Measurements from ENCODE around the gene EEF1A2. TPM values are rescaled to one million over a fixed set of nuclear protein-coding genes. Genes with fewer than 3 reads are reported as not detected.

EEF1A2 gene
- 1 to 10 TPM; 1.3 to 1.8 TPM for total RNA-seq
- long read RNA-seq = 0 reads

- ATAC-seq (peak; percentile 33), DNase-seq (peak in 1 of 2 donors; percentile 36)
- intact Hi-C loops (cut with DNase I, micrococcal nuclease) = no loop called here
Measured at GRCh38 chr20:63498960-63499337, at the start of gene EEF1A2. Gene EEF1A2 (minus strand): TSS chr20:63499083. CDS start chr20:63497763, 1,320 bp downstream.

GRCh38 chr20:63548542-63548941 lies 49.7 kb upstream of the EEF1A2 start:
- no peak for DNase-seq
- no peak for ATAC-seq

GRCh38 chr20:63547725-63548480 lies 49.0 kb upstream of the EEF1A2 start, which contains the start of gene SRMS:
Gene SRMS (minus strand): TSS chr20:63547749. CDS start chr20:63547463, 286 bp downstream.
- peak; percentile 33 for ATAC-seq
- intact Hi-C loops (cut with DNase I, micrococcal nuclease) = no loop called here
- DNase-seq = peak in 1 of 2 donors; percentile 34

More at GRCh38 chr20:63548542-63548941, 49.7 kb upstream of the EEF1A2 start:
- intact Hi-C loops (cut with DNase I, micrococcal nuclease) = no loop called here

GRCh38 chr20:63546956-63547724 lies 48.3 kb upstream of the EEF1A2 start:
- no peak for ATAC-seq
- DNase-seq = peak in 1 of 2 donors; percentile 14
- intact Hi-C loops (cut with DNase I, micrococcal nuclease) = no loop called here

- ATAC-seq (no peak), DNase-seq (peak in 1 of 2 donors; percentile 45)
- intact Hi-C loops (cut with DNase I, micrococcal nuclease) = no loop called here
Measured at GRCh38 chr20:63546256-63546955, 47.5 kb upstream of the EEF1A2 start.

GRCh38 chr20:63545814-63546213 lies 46.9 kb upstream of the EEF1A2 start:
- intact Hi-C loops (cut with DNase I, micrococcal nuclease) = no loop called here
- ATAC-seq = peak; percentile 31
- peak in 1 of 2 donors; percentile 63 for DNase-seq

- intact Hi-C loops (cut with DNase I, micrococcal nuclease) = no loop called here
- peak; percentile 76 for ATAC-seq
- peak; percentile 80 to 94 for DNase-seq
Measured at GRCh38 chr20:63544958-63545516, 46.2 kb upstream of the EEF1A2 start.

GRCh38 chr20:63544241-63544957 lies 45.5 kb upstream of the EEF1A2 start:
- DNase-seq = peak in 1 of 2 donors; percentile 38

GRCh38 chr20:63543733-63544132 lies 44.9 kb upstream of the EEF1A2 start:
- intact Hi-C loops (cut with DNase I, micrococcal nuclease) = no loop called here
- ATAC-seq (no peak), DNase-seq (no peak)

More at GRCh38 chr20:63544241-63544957, 45.5 kb upstream of the EEF1A2 start:
- peak; percentile 14 for ATAC-seq
- intact Hi-C loops (cut with DNase I, micrococcal nuclease) = no loop called here

- intact Hi-C loops (cut with DNase I, micrococcal nuclease) = no loop called here
- DNase-seq (peak in 1 of 2 donors; percentile 11), ATAC-seq (no peak)
Measured at GRCh38 chr20:63543131-63543530, 44.2 kb upstream of the EEF1A2 start.

- intact Hi-C loops (cut with DNase I, micrococcal nuclease) = no loop called here
- ATAC-seq = no peak
Measured at GRCh38 chr20:63542696-63543095, 43.8 kb upstream of the EEF1A2 start.

GRCh38 chr20:63542031-63542559 lies 43.2 kb upstream of the EEF1A2 start:
- ATAC-seq (peak; percentile 36), DNase-seq (peak; percentile 85 to 86)
- intact Hi-C loops (cut with DNase I, micrococcal nuclease) = no loop called here

More at GRCh38 chr20:63542696-63543095, 43.8 kb upstream of the EEF1A2 start:
- DNase-seq = peak in 1 of 2 donors; percentile 26

- intact Hi-C loops (cut with DNase I, micrococcal nuclease) = no loop called here
- DNase-seq = peak in 1 of 2 donors; percentile 22
Measured at GRCh38 chr20:63541371-63541770, 42.5 kb upstream of the EEF1A2 start.

GRCh38 chr20:63540417-63541186 lies 41.7 kb upstream of the EEF1A2 start:
- peak in 1 of 2 donors; percentile 26 for DNase-seq
- no peak for ATAC-seq
- intact Hi-C loops (cut with DNase I, micrococcal nuclease) = no loop called here

More at GRCh38 chr20:63541371-63541770, 42.5 kb upstream of the EEF1A2 start:
- ATAC-seq = no peak

- no peak for DNase-seq
- intact Hi-C loops (cut with DNase I, micrococcal nuclease) = loop anchor here (5.0 to 10.0 kb wide), 2 partner anchors 433 to 435 kb away; partner anchors contain the start of gene SAMD10 (in 1 of the 2)
- ATAC-seq = no peak
Measured at GRCh38 chr20:63539441-63540370, 40.8 kb upstream of the EEF1A2 start.

- no peak for DNase-seq
- intact Hi-C loops (cut with DNase I, micrococcal nuclease) = loop anchor here (5.0 to 10.0 kb wide), 2 partner anchors 433 to 436 kb away; partner anchors contain the start of gene SAMD10 (in 1 of the 2)
- no peak for ATAC-seq
Measured at GRCh38 chr20:63539092-63539430, 40.2 kb upstream of the EEF1A2 start.
